Renal cortex interstitium (tissue), 11 donors: ENCODE measurements around the gene ZNF407. TPM values are rescaled to one million over a fixed set of nuclear protein-coding genes. Genes with fewer than 3 reads are reported as not detected.

Experiments used
- DNase-seq, 11 donors: peaks; one replicate each; pipeline ENCODE4 v3.0.0-alpha.2; 2013; ENCODE audit warnings: low read depth in 9 of 11, low spot score in 4 of 11; ENCODE audit errors: extremely low read depth in 1 of 11
- polyA plus RNA-seq, 3 donors: library from polyadenylated mRNA; unstranded; fragments of 120-200 nt; gene quantifications; one replicate each; pipeline ENCODE4 v1.2.1, GENCODE V29; 2013; ENCODE audit not compliant: insufficient read length in 3 of 3

The ZNF407 gene
- polyA plus RNA-seq, 3 donors: 10.0 to 10.1 (median 10.1) TPM

DNA sequence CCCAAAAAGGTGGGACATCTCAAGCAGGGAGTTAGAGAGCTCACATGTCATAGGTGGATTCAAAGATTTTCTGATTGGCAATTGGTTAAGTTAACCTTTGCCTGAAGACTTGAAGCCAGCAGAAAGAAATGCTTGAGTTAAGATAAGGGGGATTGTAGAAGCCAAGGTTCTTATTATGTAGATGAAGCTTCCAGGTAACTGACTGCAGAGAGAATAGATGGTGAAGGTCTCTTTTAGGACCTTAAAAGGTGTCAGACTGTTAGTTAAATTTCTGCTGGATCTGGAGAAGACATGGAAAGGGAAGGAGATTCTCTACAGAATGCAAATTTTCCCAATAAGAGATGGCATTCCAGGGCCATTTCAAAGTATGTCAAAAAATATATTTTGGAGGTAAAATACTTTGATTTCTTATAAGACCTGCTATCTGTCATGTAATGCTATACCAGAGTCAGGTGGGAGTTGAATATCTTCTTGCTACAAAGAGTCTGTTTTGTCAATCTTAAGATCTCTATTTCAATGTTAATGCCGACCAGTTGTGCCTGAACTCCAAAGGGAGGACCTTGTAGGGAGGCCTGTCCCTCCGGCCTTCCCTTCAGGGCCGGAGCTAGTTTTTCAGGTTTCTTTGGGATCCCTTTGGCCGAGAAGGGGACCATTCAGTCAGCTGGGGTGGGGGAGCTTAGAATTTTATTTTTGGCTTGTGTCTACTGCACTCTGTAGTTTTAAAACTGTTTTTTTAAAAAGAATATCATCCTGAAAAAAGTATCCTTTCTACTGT lies 330.7 kb downstream of the ZNF407 start:
- DNase-seq: no peak

DNA sequence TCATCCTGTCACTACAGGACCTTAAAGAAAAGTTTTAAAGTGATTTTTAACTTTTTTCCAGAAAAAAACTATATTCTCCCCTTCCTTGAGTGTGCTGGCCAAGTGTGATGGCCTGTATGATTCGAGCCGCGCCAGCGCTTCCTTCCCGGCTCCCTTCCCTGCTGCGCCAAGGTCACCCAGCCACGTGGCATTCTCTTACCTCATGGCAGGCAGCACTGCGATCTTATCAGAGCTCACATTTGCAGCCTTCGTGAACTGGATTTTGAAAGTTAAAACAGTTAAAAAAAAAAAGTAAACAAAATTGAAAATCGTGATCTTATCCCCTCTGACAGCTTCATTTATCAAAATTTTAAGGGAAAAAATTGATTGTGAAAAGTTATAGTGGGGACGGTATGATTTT lies 331.4 kb downstream of the ZNF407 start:
- no peak for DNase-seq

DNA sequence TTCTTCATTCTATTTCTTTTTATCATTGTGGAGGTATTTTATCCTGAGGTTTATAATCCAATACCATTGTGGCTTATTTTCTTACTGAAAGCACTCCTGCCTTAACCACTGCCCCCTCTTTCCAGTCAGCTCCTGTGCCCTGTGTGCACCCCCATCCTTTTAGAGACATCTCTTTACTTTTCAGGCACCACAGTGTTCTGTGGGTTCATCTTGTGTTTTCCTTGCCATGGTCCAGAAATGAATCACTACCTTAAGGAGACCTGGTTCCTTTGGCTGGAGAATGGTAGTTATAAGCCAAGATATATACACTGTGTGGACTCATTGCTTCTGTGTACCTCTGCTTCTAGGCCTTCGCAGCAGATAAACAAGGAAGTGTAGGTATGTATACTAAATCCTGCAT lies 332.9 kb downstream of the ZNF407 start:
- DNase-seq: no peak

DNA sequence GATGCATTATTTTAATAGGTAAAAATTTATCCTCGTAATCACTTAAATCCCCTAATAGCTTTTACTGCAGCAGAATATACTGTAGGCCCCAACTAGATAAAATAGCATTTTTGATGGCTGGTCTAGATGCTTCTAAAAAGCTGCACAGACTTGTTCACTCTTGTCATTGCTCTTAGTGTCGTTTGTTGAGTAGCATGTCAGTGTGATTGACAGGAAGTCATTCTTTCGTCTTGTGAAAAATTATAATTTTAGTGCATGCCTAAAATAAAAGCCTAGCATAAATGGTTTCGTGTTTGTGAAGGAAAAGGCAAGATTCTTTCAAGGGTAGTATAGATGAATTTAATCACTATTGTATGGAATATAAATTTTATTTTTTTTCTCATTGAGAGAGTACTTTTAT lies 336.3 kb downstream of the ZNF407 start:
- DNase-seq: no peak

DNA sequence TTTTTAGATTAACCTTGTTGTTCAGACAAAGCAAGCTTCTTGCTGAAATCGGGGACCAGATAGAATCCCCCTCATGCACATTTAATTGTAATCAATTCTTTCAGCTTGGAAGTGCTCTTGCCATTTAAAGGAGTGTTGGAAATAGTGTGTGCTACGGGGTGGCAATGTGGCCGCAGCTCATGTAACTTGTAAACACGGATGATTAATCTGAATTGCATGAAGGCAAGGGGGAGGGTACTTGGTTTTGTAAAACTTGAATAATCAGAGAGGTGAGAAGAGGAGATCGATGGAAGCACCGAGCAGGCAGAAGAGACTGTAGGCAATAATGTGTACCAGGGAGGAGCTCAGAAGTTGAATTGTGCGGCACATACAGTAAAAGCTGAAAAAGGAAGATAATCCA lies 337.8 kb downstream of the ZNF407 start:
- DNase-seq: no peak

DNA sequence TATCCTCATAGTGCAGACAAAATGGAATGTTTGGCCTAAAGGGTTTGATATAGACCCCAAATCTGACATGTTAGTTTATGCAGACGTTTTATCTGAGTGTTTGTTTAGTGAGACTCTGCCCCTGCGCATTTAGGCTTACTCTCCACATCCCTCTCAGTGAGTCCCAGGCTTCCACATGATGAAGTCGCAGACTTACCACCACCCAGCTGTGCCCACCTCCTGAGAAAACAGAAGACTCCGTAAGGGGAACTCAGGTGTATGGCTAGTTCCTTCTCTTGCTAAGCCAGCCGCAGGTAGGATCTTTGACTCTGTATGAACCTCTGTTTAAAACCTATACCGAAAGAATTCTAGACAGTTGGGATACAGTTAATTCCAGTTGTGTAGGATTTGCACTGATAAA lies 338.7 kb downstream of the ZNF407 start:
- no peak for DNase-seq

DNA sequence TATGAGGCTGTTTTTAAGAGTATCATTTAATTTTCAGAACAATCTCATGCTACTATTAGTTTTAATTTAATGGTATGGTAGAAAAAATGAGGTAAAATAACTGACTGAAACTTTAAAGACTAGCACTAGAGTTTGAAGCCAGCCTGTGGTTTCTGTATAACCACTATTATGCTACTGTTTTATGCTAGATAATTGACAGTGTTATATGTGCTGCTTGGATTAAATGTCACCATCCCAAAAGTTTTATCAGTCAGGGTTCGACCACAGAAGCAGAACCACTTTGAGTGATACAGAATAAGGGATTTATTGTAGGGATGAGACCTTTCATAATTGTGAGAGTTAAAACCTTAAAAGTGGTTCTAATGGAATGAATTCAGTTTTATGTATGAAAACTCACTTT lies 339.6 kb downstream of the ZNF407 start:
- DNase-seq: no peak

DNA sequence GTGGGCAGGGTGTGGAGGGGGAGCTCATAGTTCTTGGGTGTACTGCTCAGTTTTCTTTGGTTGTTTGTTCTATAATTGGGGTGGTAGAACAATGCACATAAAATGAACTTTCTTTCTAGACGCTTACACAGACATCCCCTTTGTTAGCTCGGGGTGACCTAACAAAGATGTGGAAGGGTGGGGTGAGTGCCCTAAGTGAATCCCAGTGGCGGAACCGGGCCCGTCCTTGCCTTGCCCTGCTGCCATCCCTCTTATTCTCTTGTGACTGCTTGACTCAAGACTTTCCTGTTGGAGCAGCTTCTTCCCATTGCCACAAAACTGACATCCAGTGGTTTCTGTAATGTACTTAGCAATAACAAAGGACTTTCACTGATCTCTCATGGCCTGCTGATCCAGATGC lies 343.2 kb downstream of the ZNF407 start:
- DNase-seq: no peak

DNA sequence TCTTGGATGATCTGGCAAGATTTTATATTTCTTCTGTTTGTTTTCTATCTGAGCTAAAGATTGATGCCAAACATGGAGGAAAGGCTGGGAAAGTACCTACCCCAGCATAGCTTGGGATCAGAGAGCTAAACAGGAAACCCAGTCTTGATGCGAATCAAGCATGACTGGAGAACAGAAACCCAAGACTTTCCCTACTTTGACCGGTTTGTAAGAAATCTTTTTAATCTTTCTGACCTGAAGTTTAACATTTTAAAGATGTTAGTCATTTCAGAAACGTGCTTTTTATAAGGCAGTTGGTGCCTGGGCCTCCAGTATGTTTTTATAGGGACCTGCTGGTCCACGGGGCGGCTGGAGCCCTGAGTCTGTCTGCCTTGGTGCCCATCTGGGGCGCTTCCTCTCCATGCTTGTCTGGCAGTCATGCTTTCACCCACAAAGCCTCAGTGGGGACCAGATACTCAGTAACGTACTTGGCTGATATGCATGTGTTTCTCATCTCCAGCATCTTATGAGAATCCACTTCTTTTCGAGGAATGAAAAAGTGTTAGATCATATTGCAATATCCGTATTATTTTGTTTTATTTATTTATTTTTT lies 344.7 kb downstream of the ZNF407 start:
- no peak for DNase-seq

DNA sequence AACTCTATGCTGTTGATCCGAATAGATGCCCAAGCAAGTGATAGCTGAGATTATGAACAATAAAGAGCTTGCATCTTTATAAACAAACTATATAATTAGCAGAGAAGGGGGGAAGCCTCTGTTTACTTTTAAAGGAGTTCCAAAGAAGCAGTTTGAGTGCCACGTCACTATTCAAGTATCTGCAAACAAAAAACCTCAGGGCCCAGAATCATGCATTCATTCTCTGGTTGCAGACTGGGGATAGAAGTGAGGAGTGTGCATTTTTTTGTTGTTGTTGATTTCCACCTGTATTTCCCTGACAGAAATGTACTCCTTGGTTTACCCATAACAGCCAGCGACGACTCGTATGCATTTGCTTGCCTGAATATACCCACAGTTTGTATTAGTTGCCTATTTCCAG lies 347.0 kb downstream of the ZNF407 start:
- no peak for DNase-seq

DNA sequence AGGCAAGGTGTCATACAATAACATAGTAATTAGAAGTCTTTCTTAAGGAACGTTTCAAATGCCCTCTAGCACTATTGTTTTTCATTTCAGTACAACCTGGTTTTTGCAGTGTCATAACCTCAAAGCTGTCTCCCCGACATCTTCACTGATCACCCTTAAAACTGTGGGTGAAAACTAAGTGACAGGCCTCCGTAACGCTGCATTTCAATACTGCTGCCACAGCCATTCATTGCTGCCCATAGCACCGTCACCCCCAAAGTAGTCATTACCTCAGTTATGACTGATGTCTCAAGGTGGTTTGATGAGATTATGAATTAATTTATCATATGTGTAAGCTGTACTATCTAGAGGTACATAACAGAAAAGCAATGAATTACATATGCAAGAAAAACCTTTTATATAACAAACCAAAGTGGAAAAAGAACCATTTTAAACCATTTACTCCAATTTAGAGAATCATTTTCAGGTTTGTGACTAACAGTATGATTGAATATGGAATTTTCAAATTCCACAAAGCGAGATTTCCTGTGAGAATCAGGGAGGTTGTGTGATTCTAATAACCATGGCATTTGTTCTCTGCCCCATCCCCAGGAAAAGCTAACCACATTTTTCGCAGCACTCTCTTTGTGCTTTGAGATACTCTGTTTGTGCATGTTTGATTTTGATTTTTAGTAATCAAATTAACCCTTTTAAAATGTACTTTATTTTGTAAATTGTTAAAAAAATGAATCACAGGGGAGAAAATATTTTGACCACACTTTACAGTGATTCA lies 348.3 kb downstream of the ZNF407 start:
- DNase-seq: no peak

DNA sequence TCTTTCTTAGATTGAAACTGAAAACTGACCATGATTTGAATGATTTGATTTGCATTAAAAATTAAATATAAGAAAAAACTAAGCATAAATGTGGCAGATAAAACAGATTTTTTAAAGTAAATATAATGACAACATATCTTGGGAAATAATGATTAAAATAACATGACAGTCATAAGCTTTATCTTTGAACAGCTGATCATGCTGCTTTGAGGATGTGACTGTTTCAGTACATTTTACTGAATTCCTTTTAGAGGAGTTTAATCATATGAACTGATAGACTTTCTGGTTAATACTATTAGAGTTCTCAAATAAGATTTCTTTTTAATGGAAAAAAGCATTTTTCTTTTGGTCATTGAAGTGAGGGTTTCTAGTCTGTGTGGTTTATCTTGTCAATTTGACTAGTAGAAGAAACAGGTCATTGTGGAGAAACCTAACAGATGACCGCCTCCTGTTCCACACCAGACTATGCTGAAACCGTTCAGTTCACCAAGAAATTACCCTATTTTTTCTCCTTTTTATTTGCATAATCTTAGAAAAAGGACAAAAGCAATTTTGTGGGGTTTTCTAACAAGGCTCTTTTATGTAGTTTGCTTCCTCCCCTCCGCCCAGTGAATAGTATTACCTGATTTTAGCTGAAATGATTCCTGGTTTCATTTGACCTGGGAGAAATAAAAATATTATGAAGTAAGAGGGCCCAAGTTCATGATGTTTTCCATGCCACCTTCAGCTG lies 349.1 kb downstream of the ZNF407 start:
- DNase-seq: no peak

DNA sequence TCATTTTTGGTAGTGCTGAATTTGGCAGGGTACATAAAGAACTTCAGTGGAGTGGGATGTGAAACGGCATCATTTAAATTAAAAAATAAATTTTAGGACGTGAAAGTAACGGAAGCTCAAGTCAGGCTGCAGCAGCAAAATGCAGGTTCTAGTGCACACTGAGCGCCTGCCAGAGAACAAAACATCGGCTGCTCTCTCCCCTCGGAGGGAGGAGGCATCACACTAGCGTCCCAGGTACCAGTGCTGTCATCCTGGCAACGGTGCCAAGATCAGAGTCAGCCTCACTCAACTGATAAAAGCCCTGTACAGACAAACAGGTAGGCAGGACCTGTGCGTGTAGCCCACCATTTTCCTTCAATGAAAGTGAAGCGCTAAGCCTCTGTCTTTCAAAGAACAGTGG lies 349.7 kb downstream of the ZNF407 start:
- DNase-seq: no peak

DNA sequence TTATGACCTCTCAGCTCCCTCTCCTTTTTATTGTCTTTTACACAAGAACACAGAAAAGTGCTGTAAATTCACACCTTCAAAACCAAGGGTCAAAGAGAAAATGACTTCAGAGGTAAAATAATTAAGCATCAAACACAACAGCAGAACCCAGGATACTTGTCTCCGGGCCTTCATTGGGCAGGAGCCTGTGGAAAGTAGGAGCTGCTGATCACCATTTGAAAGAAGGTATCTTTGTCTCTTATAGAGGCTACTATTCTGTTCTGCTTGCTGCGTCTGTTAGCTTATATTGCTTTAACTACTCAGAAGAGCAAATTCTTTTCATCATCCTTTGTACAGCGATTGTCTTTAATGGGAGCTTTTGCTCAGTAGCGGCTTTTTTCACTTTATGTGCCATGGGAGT lies 350.2 kb downstream of the ZNF407 start:
- no peak for DNase-seq

DNA sequence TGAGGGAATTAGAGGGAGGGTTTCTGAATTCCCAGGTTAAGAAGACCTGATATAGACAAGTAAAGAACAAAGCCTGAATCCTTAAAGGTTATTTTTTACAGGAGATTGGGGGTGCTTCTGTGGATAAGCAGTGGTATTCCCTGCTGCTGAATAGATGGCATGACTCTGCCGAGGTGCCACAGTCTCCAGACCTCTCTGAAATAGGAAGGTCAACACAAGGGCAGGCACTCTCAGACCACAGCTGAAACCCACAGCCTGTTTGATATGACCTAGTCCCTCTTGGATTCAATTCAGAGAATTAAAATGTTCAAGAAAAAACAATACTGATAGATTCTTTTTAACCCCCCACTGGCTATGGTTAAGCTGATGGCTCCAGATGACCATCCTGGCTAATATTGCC lies 351.9 kb downstream of the ZNF407 start:
- no peak for DNase-seq

DNA sequence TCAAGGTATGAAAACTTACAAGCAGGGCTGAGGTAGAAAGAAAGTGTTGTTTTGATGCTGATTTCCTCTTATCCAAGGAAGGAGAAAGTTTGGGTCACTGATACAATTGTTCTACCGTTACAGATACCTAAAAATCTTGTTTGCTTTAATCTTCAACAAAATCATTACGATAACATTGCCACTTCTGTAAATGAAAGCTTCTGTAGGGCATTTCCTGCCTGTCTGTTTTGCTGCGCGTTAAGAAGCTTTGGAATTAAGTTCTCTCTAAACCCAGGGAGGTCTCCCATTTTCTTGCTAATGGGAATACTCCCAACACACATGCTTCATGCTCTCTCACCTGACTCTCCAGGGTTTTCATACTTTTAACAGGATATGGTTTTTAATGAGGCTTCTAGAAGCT lies 352.8 kb downstream of the ZNF407 start:
- DNase-seq: no peak

DNA sequence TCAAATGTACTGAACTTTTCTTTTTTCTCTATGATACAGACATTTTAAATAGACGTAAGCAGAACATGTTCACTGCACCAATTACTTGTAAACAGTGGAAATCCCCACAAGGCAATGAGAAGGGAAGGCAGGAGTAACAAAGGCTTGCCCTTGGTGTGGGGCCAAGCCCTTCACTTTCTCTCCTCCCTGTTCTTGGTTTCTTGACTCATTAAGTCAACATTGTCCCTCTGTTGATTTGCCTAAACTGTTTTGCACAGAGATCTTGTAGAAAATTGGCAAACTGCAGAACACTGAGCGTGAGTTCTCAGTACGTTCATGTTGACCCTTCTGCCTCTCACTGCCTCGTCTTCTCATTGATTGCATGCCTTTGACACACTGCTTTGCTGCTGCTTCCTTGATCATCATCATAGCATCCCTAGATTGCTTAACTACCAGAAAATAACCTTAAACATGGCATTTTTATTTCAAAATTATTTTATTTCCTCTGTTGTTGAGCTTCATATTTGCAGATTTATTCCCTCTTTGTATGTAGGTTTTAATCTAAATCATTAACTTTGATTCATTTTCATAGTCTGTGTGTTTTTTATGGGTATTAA lies 353.6 kb downstream of the ZNF407 start:
- no peak for DNase-seq

DNA sequence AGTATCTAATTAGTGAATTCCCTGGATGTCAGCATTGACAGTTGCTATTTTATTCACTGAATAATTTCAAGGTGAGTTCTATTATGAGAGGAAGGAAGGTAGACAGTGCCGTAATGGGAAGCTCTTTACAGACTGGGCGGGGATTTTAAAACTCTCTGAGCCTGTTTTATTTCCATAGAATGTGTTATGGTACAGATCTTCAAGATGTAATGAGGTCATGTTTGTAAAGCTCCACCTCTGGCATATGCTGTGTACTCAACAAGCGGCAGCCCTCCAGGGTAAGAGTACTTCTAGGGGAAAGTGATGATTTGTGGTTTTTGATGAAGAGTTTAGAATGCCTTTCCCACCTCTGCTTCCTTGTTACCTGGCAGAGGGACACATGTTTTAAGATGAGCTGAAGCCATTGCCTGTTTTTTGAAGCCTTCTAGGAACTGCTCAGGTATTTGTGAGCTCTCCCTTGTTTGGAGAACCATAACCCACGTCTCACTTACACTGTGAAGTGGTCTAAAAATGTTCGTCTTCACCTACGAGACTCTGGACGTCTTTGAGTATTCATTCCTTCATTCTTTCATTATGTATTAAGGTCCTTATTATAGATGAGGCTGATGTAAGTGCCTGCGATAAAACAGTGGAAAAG lies 360.0 kb downstream of the ZNF407 start:
- no peak for DNase-seq

DNA sequence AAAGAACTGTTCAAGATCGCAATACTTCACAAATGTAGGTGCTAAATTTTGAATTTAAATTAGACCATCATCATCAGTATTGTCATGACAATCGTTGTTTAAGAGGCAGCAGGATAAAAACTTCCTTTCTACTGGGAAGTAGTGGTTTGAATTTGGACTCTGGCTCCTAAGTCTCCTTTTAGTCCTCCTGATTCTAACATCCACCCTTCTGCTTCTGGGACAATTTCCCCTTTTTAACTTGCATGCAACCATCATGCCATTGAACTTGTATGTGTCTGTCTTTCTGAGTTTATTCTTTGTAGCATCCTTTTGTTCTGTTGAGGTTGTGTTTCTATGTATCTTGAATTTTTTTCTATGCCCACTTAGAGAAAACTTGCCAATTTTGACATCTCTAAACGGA lies 361.5 kb downstream of the ZNF407 start:
- DNase-seq: no peak
